ENCODE data around the gene SPRY2.

Gene SPRY2

GRCh38 chr13:80339563-80339911 is 1.4 kb downstream of the SPRY2 start:
- peak overlapping the region; percentile 98 to 99 for H3K9ac ChIP-seq (ENCODE audit: low read depth in 1 of 2, low read length in 2 of 2)

GRCh38 chr13:80338781-80339562 is 2.0 kb downstream of the SPRY2 start:
- H3K9ac ChIP-seq (ENCODE audit: low read depth in 1 of 2, low read length in 2 of 2): peak overlapping the region; percentile 98 to 99
- H3K27ac ChIP-seq (ENCODE audit: low read depth in 2 of 2, low read length in 2 of 2): peak overlapping the region; percentile 94 to 97
- peak overlapping the region; percentile 94 to 98 for H3K4me3 ChIP-seq (ENCODE audit: low read length in 2 of 2)
- H3K27me3 ChIP-seq (ENCODE audit: control insufficient read depth in 2 of 2, insufficient read depth in 2 of 2, low read length in 2 of 2): no peaks in the 10 kb centered on the region
- H3K9me3 ChIP-seq (ENCODE audit: control insufficient read depth in 2 of 2, low read length in 2 of 2): no peaks in the 10 kb centered on the region
- peaks cover 12 to 24% of the 10 kb centered on the region in 2 donors for H3K4me1 ChIP-seq (ENCODE audit: control insufficient read depth in 2 of 2, insufficient read depth in 2 of 2, low read length in 2 of 2)
- H3K36me3 ChIP-seq (ENCODE audit: control insufficient read depth in 2 of 2, insufficient read depth in 2 of 2, low read length in 2 of 2): peaks cover 12 to 18% of the 10 kb centered on the region in 2 donors

More at GRCh38 chr13:80339563-80339911, 1.4 kb downstream of the SPRY2 start:
- H3K4me3 ChIP-seq (ENCODE audit: low read length in 2 of 2): peak overlapping the region; percentile 94 to 98
- no peaks in the 10 kb centered on the region for H3K27me3 ChIP-seq (ENCODE audit: control insufficient read depth in 2 of 2, insufficient read depth in 2 of 2, low read length in 2 of 2)
- H3K27ac ChIP-seq (ENCODE audit: low read depth in 2 of 2, low read length in 2 of 2): peak overlapping the region; percentile 94 to 97
- H3K4me1 ChIP-seq (ENCODE audit: control insufficient read depth in 2 of 2, insufficient read depth in 2 of 2, low read length in 2 of 2): peaks cover 12 to 24% of the 10 kb centered on the region in 2 donors
- no peaks in the 10 kb centered on the region for H3K9me3 ChIP-seq (ENCODE audit: control insufficient read depth in 2 of 2, low read length in 2 of 2)
- H3K36me3 ChIP-seq (ENCODE audit: control insufficient read depth in 2 of 2, insufficient read depth in 2 of 2, low read length in 2 of 2): peaks cover 12 to 14% of the 10 kb centered on the region in 2 donors

DNA sequence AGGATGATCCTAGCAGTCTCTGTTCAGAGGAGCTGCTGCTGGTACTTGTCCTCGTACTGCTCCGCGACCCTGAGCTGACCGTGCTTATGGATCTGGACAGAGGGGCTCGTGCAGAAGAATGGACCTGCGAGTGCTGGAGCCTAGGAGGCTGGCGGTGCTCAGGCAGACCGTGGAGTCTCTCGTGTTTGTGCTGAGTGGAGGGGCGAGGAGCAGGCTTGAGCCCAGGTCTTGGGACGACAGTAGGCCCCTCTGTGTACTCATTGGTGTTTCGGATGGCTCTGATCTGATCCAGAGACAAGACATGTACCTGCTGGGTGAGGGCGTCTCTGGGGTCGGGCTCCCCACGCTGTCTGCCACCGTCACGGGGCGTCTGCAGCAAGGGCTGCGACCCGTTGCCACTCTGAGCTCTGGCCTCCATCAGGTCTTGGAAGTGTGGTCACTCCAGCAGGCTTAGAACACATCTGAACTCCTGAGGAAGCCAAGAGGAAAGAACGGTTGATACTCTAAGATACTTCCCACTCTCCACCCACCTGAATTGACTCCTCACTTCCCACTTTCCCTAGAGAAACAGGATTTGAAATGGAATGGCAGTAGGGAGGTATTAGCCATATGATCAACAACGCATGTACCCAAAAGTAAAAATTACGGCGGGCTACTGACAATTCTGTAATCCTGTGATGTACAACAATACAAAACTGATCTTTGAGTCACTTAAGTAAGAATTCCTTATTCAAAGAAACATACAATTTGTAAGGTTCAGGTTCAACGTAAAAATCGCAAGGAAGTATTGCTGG is 3.4 kb downstream of the SPRY2 start:
- Histone ChIP-seq H3K27me3 (ENCODE audit: control insufficient read depth in 2 of 2, insufficient read depth in 2 of 2, low read length in 2 of 2) (no peaks in the 10 kb centered on the region), H3K4me3 (ENCODE audit: low read length in 2 of 2) (peak overlapping the region; percentile 94 to 98), H3K9me3 (ENCODE audit: control insufficient read depth in 2 of 2, low read length in 2 of 2) (no peaks in the 10 kb centered on the region), H3K4me1 (ENCODE audit: control insufficient read depth in 2 of 2, insufficient read depth in 2 of 2, low read length in 2 of 2) (peaks cover 12 to 14% of the 10 kb centered on the region in 2 donors), H3K9ac (ENCODE audit: low read depth in 1 of 2, low read length in 2 of 2) (peak overlapping the region; percentile 61 to 98), H3K36me3 (ENCODE audit: control insufficient read depth in 2 of 2, insufficient read depth in 2 of 2, low read length in 2 of 2) (peaks cover 12 to 20% of the 10 kb centered on the region in 2 donors), H3K27ac (ENCODE audit: low read depth in 2 of 2, low read length in 2 of 2) (peak overlapping the region; percentile 13 to 94)

DNA sequence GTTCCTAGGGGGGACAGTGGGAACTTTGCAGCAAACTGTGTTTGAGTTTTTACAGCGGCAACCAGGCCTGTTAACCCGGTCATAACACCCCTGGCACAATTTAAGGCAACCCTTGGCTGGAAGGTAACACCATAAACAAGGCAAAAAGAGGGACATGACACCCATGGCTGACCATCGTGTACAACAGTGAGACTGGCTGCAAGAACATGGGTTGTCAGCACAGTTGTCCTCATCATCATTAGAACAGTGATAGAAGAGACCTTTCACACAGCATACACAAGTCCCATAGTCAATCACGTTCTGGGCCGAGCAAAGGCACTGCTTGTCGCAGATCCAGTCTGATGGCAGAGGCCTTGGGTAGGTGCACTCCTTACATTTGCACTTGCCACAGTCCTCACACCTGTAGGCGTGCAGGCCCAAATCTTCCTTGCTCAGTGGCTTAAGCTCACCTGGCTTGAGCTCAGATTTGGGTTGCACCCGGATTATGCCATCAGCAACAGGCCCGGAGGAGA is 4.1 kb downstream of the SPRY2 start:
- Histone ChIP-seq H3K36me3 (ENCODE audit: control insufficient read depth in 2 of 2, insufficient read depth in 2 of 2, low read length in 2 of 2) (peaks cover 12 to 23% of the 10 kb centered on the region in 2 donors), H3K27me3 (ENCODE audit: control insufficient read depth in 2 of 2, insufficient read depth in 2 of 2, low read length in 2 of 2) (no peaks in the 10 kb centered on the region)

DNA sequence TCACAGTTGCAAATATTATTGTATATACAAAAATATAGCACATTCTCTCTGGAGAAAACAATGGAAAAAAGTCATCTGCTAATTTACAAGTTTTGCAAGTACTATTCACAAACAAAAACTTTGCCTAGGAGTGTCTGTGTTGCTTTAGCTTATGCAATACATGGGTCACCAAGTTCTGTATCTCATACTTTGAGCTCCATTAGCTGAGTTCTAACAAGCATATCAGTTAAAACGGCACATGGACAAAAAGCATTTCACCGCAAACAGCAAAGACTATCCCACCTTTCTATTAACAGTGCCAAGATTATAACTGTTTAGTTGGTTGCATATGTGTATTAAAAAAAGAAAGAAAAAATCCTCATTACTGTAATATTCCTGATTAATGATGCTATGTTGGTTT is 4.6 kb downstream of the SPRY2 start:
- Histone ChIP-seq H3K27ac (ENCODE audit: low read depth in 2 of 2, low read length in 2 of 2) (no peak overlapping the region), H3K9me3 (ENCODE audit: control insufficient read depth in 2 of 2, low read length in 2 of 2) (no peaks in the 10 kb centered on the region), H3K9ac (ENCODE audit: low read depth in 1 of 2, low read length in 2 of 2) (peak overlapping the region in 1 of 2 donors; percentile 98), H3K36me3 (ENCODE audit: control insufficient read depth in 2 of 2, insufficient read depth in 2 of 2, low read length in 2 of 2) (peaks cover 12 to 23% of the 10 kb centered on the region in 2 donors), H3K27me3 (ENCODE audit: control insufficient read depth in 2 of 2, insufficient read depth in 2 of 2, low read length in 2 of 2) (no peaks in the 10 kb centered on the region), H3K4me3 (ENCODE audit: low read length in 2 of 2) (peak overlapping the region; percentile 94 to 98), H3K4me1 (ENCODE audit: control insufficient read depth in 2 of 2, insufficient read depth in 2 of 2, low read length in 2 of 2) (peaks cover 10 to 12% of the 10 kb centered on the region in 2 donors)

More for the DNA sequence above, 4.1 kb downstream of the SPRY2 start:
- Histone ChIP-seq H3K9me3 (ENCODE audit: control insufficient read depth in 2 of 2, low read length in 2 of 2) (no peaks in the 10 kb centered on the region), H3K27ac (ENCODE audit: low read depth in 2 of 2, low read length in 2 of 2) (peak overlapping the region; percentile 5 to 94), H3K4me1 (ENCODE audit: control insufficient read depth in 2 of 2, insufficient read depth in 2 of 2, low read length in 2 of 2) (peaks cover 10 to 12% of the 10 kb centered on the region in 2 donors), H3K4me3 (ENCODE audit: low read length in 2 of 2) (peak overlapping the region; percentile 94 to 98), H3K9ac (ENCODE audit: low read depth in 1 of 2, low read length in 2 of 2) (peak overlapping the region in 1 of 2 donors; percentile 98)

DNA sequence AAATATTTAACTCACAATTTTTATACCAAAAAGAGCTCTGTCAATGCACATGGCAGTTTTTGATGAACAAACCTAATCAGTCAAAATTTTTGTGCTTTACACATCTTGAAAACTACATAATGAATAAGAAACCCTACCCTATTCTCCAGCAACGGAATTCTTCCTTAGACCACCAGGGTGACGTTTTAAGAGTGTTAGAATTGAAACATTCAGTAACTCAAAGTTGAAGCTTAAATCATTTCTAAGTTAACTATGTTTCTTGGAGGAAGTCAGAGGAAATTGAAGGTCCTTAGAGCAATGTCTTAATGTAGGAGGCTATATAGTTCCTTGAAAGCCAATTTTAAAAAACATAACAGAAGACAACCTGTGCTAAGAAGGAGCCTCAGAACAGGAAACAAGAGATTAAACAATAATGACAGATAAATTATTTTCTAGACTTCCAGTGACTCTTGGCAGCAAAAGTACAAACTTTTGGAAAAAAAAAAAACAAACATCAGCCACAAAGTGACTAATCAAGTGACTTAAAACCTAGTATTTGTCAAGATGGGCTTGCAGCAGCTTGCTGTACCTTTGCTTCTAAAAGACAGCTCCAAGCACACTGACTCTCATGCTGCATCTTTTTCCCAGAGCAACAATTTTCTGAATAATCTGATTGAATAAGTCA is 6.2 kb downstream of the SPRY2 start:
- Histone ChIP-seq H3K9me3 (ENCODE audit: control insufficient read depth in 2 of 2, low read length in 2 of 2) (no peaks in the 10 kb centered on the region), H3K4me1 (ENCODE audit: control insufficient read depth in 2 of 2, insufficient read depth in 2 of 2, low read length in 2 of 2) (peaks cover 10 to 12% of the 10 kb centered on the region in 2 donors), H3K27me3 (ENCODE audit: control insufficient read depth in 2 of 2, insufficient read depth in 2 of 2, low read length in 2 of 2) (no peaks in the 10 kb centered on the region), H3K9ac (ENCODE audit: low read depth in 1 of 2, low read length in 2 of 2) (no peak overlapping the region), H3K4me3 (ENCODE audit: low read length in 2 of 2) (peak overlapping the region in 1 of 2 donors; percentile 3), H3K36me3 (ENCODE audit: control insufficient read depth in 2 of 2, insufficient read depth in 2 of 2, low read length in 2 of 2) (peaks cover 15 to 23% of the 10 kb centered on the region in 2 donors), H3K27ac (ENCODE audit: low read depth in 2 of 2, low read length in 2 of 2) (no peak overlapping the region)

DNA sequence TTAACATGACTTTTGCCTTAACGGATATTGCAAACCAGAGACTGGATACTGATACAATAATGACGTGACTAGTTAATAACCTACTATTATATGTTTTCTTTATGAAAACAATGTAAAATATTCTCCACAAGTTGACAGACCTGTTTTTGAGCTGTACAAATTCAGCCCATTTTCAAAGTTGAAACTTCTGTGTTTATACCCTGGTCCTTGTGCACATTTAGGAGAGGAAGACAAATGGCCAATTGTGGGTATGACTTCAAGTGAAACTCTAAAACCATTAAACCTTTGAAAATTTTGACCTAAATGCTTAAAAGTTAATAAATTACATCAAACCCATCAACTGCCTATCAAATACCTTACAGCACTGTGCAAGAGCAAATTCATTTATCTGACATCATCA is 8.9 kb downstream of the SPRY2 start:
- Histone ChIP-seq H3K27me3 (ENCODE audit: control insufficient read depth in 2 of 2, insufficient read depth in 2 of 2, low read length in 2 of 2) (no peaks in the 10 kb centered on the region), H3K4me1 (ENCODE audit: control insufficient read depth in 2 of 2, insufficient read depth in 2 of 2, low read length in 2 of 2) (peaks cover 4 to 8% of the 10 kb centered on the region in 2 donors), H3K36me3 (ENCODE audit: control insufficient read depth in 2 of 2, insufficient read depth in 2 of 2, low read length in 2 of 2) (peaks cover 9 to 18% of the 10 kb centered on the region in 2 donors), H3K4me3 (ENCODE audit: low read length in 2 of 2) (no peak overlapping the region), H3K9me3 (ENCODE audit: control insufficient read depth in 2 of 2, low read length in 2 of 2) (no peaks in the 10 kb centered on the region), H3K9ac (ENCODE audit: low read depth in 1 of 2, low read length in 2 of 2) (no peak overlapping the region), H3K27ac (ENCODE audit: low read depth in 2 of 2, low read length in 2 of 2) (no peak overlapping the region)

- Histone ChIP-seq H3K27me3 (ENCODE audit: control insufficient read depth in 2 of 2, insufficient read depth in 2 of 2, low read length in 2 of 2) (no peaks in the 10 kb centered on the region), H3K4me1 (ENCODE audit: control insufficient read depth in 2 of 2, insufficient read depth in 2 of 2, low read length in 2 of 2) (no peaks in the 10 kb centered on the region), H3K9me3 (ENCODE audit: control insufficient read depth in 2 of 2, low read length in 2 of 2) (no peaks in the 10 kb centered on the region), H3K27ac (ENCODE audit: low read depth in 2 of 2, low read length in 2 of 2) (no peak overlapping the region), H3K9ac (ENCODE audit: low read depth in 1 of 2, low read length in 2 of 2) (no peak overlapping the region), H3K4me3 (ENCODE audit: low read length in 2 of 2) (no peak overlapping the region), H3K36me3 (ENCODE audit: control insufficient read depth in 2 of 2, insufficient read depth in 2 of 2, low read length in 2 of 2) (peaks cover 3 to 6% of the 10 kb centered on the region in 2 donors)
These were observed 11.7 kb downstream of the SPRY2 start for GRCh38 chr13:80329250-80329649.

DNA sequence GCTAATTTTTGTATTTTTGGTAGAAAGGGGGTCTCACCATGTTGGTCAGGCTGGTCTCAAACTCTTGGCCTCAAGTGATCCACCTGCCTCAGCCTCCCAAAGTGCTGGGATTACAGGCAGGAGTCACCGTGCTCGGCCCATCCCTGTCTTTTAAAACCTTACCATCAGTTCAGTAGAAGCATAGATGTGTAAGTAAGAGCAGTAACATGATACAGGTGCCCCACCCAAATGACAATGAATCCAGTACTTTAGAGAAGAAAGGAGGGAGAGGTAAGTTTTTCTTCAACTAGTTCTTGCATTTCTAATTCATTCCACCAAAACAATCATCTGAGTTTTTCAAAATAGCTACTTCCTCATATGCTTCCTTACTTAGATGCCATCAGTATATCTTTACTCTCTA is 21.9 kb downstream of the SPRY2 start:
- no peak overlapping the region for H3K4me3 ChIP-seq (ENCODE audit: low read length in 2 of 2)
- H3K9ac ChIP-seq (ENCODE audit: low read depth in 1 of 2, low read length in 2 of 2): no peak overlapping the region
- no peaks in the 10 kb centered on the region for H3K27me3 ChIP-seq (ENCODE audit: control insufficient read depth in 2 of 2, insufficient read depth in 2 of 2, low read length in 2 of 2)
- no peaks in the 10 kb centered on the region for H3K9me3 ChIP-seq (ENCODE audit: control insufficient read depth in 2 of 2, low read length in 2 of 2)
- H3K4me1 ChIP-seq (ENCODE audit: control insufficient read depth in 2 of 2, insufficient read depth in 2 of 2, low read length in 2 of 2): no peaks in the 10 kb centered on the region
- H3K27ac ChIP-seq (ENCODE audit: low read depth in 2 of 2, low read length in 2 of 2): no peak overlapping the region
- H3K36me3 ChIP-seq (ENCODE audit: control insufficient read depth in 2 of 2, insufficient read depth in 2 of 2, low read length in 2 of 2): no peaks in the 10 kb centered on the region

All from mucosa of rectum (tissue), 2 donors.